Measurements from ENCODE around the gene JAKMIP3. TPM values are rescaled to one million over a fixed set of nuclear protein-coding genes. Genes with fewer than 3 reads are reported as not detected.

Gene JAKMIP3
- total RNA-seq, 1 donor from 2014 or later, result not detected

DNA sequence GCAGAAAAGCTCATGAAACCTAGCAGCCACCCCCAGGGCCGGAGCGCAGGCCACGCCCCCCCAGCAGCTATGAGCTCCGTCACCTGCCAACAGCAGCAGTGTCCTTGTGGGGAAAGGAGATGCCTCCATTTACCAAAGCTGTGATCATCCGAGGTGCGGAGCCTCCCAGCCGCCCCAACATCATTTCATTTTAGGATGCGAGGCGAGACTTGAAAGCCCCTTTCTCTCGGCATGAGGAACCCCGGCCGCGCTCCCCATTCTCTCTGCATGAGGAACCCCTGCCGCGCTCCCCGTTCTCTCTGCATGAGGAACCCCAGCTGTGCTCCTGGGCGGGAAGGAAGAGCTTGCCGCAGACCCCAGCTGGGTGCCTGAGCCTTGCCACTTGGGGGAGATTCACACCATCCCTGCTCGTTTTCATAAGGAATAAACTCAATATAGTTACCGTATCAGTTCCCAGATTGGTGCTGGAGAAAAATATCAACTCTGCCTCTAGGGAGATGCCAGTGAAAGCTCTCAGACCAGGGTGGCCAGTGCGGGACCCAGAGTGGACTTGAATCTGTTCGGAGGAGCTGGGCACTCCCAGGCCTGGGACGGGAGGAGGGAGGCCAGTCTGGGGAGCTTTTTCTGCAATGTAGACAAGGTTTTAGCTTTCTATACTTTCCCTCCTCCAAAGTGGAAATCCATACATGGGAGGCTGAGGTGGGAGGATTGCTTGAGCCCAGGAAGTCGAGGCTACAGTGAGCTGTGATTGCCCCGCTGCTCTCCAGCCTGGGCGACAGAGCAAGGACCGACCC is 35.0 kb downstream of the JAKMIP3 start:
- TF ChIP-seq CTCF (IDR thresholded peaks at IDR 0.05), result no peak
- Histone ChIP-seq H3K27me3 (no peaks in the 10 kb centered on the region), H3K4me1 (no peaks in the 10 kb centered on the region), H3K9me3 (no peaks in the 10 kb centered on the region), H3K4me3 (no peak overlapping the region), H3K36me3 (no peaks in the 10 kb centered on the region), H3K27ac (no peak overlapping the region)
- intact Hi-C loops (cut with DNase I), result no loop called here
- DNase-seq (ENCODE audit: low spot score in 2 of 2), result no peak

GRCh38 chr10:132101529-132101928 is 35.8 kb downstream of the JAKMIP3 start:
- Histone ChIP-seq H3K4me3 (no peak overlapping the region), H3K4me1 (no peaks in the 10 kb centered on the region), H3K9me3 (no peaks in the 10 kb centered on the region), H3K36me3 (no peaks in the 10 kb centered on the region), H3K27me3 (no peaks in the 10 kb centered on the region), H3K27ac (no peak overlapping the region)
- no peak for DNase-seq (ENCODE audit: low spot score in 2 of 2)
- TF ChIP-seq CTCF (IDR thresholded peaks at IDR 0.05), result no peak
- intact Hi-C loops (cut with DNase I), result no loop called here

GRCh38 chr10:132102071-132102716 is 36.4 kb downstream of the JAKMIP3 start:
- H3K36me3 ChIP-seq, result no peaks in the 10 kb centered on the region
- no peak for DNase-seq (ENCODE audit: low spot score in 2 of 2)
- no peak overlapping the region for H3K27ac ChIP-seq
- H3K4me1 ChIP-seq, result no peaks in the 10 kb centered on the region
- no peak overlapping the region for H3K4me3 ChIP-seq
- no peak for TF ChIP-seq CTCF (IDR thresholded peaks at IDR 0.05)
- H3K27me3 ChIP-seq, result no peaks in the 10 kb centered on the region
- intact Hi-C loops (cut with DNase I), result no loop called here
- H3K9me3 ChIP-seq, result no peaks in the 10 kb centered on the region

- no peak for DNase-seq (ENCODE audit: low spot score in 2 of 2)
- Histone ChIP-seq H3K4me3 (no peak overlapping the region), H3K4me1 (no peaks in the 10 kb centered on the region), H3K27me3 (no peaks in the 10 kb centered on the region), H3K27ac (no peak overlapping the region), H3K36me3 (no peaks in the 10 kb centered on the region), H3K9me3 (no peaks in the 10 kb centered on the region)
- intact Hi-C loops (cut with DNase I), result no loop called here
- no peak for TF ChIP-seq CTCF (IDR thresholded peaks at IDR 0.05)
Measured at GRCh38 chr10:132102717-132103110, 37.0 kb downstream of the JAKMIP3 start.

GRCh38 chr10:132103116-132103910 is 37.6 kb downstream of the JAKMIP3 start:
- H3K4me1 ChIP-seq, result no peaks in the 10 kb centered on the region
- H3K36me3 ChIP-seq, result no peaks in the 10 kb centered on the region
- no peaks in the 10 kb centered on the region for H3K9me3 ChIP-seq
- intact Hi-C loops (cut with DNase I), result no loop called here
- TF ChIP-seq CTCF (IDR thresholded peaks at IDR 0.05), result no peak
- no peak overlapping the region for H3K4me3 ChIP-seq
- no peak overlapping the region for H3K27ac ChIP-seq
- no peaks in the 10 kb centered on the region for H3K27me3 ChIP-seq
- no peak for DNase-seq (ENCODE audit: low spot score in 2 of 2)
